KOPT-K1 (cell line): Measurements from ENCODE around the gene MMP1.
"Not testable (repeated sequence)": the region's sequence is repeated elsewhere in the genome, so short reads cannot be mapped to it uniquely, and the experiment has no call there.

ENCODE experiments used
- H3K27ac ChIP-seq: fragments of 200-600 bp; sonication (generic); 2 replicates; pipeline ENCODE4 v1.5.1; 2016; ENCODE audit warnings: antibody characterized with exemption, mild to moderate bottlenecking, low read depth, low read length; ENCODE audit not compliant: poor library complexity, severe bottlenecking
- H3K36me3 ChIP-seq: fragments of 200-600 bp; sonication (generic); 2 replicates; pipeline ENCODE4 v1.5.1; 2017; ENCODE audit warnings: antibody characterized with exemption, mild to moderate bottlenecking, low read length, moderate library complexity; ENCODE audit not compliant: insufficient read depth
- H3K9me3 ChIP-seq: fragments of 200-600 bp; sonication (generic); 2 replicates; pipeline ENCODE4 v1.5.1; 2017; ENCODE audit warnings: antibody characterized with exemption, low read length, mild to moderate bottlenecking; ENCODE audit not compliant: insufficient read depth, poor library complexity, severe bottlenecking

Gene MMP1

GRCh38 chr11:102757823-102758549, 40.0 kb downstream of the MMP1 start:
- Histone ChIP-seq H3K36me3 (no peaks in the 10 kb centered on the region), H3K27ac (no peak overlapping the region), H3K9me3 (no peaks in the 10 kb centered on the region)

GRCh38 chr11:102753267-102753666, 44.7 kb downstream of the MMP1 start:
- Histone ChIP-seq H3K36me3 (no peaks in the 10 kb centered on the region), H3K27ac (no peak overlapping the region), H3K9me3 (no peaks in the 10 kb centered on the region)

- no peaks in the 10 kb centered on the region for H3K9me3 ChIP-seq
- no peaks in the 10 kb centered on the region for H3K36me3 ChIP-seq
- no peak overlapping the region for H3K27ac ChIP-seq
Measured at GRCh38 chr11:102751673-102752072, 46.3 kb downstream of the MMP1 start.

- no peak overlapping the region for H3K27ac ChIP-seq
- no peaks in the 10 kb centered on the region for H3K36me3 ChIP-seq
- H3K9me3 ChIP-seq, result no peaks in the 10 kb centered on the region
Measured at GRCh38 chr11:102749101-102749722, 48.7 kb downstream of the MMP1 start.

- not testable (repeated sequence) for H3K36me3 ChIP-seq, H3K27ac ChIP-seq
Measured at GRCh38 chr11:102746746-102747578, 51.0 kb downstream of the MMP1 start.

More at GRCh38 chr11:102746746-102747578, 51.0 kb downstream of the MMP1 start:
- not testable (repeated sequence) for H3K9me3 ChIP-seq
